ENCODE measurements around the gene TOMM22.

The TOMM22 gene

DNA sequence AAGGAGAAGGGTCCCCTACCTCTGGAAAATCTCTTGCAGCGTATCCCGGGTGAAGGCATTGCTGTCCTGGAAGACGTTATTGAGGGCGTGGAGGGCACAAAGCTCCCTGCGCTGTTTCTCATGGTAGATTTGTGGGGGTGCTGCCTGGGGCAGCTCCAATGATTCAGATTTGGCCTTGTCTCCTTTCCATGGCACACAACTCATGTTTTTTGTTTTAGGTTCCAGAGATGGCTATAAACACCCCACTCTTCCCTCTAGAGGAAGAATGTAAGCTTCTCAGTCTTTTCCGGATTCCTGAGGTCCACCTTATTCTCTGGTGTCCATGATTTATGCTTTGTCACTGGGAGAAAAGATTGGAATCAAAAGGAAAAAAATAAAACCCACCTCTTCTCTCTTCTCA is 18.0 kb downstream of the TOMM22 start:
- H3K4me3 ChIP-seq (ENCODE audit: insufficient read depth in 1 of 2, low read depth in 1 of 2, low read length in 2 of 2): peak overlapping the region; percentile 54 to 89
- peak overlapping the region; percentile 84 for H3K27ac ChIP-seq (ENCODE audit: low read length, poor library complexity, severe bottlenecking)
- H3K9me3 ChIP-seq (ENCODE audit: control insufficient read depth, low read length): no peaks in the 10 kb centered on the region
- H2BK120ac ChIP-seq (ENCODE audit: low read depth, low read length): no peak overlapping the region
- H3K9ac ChIP-seq (ENCODE audit: low read length): peak overlapping the region; percentile 98
- no peak overlapping the region for H2BK5ac ChIP-seq (ENCODE audit: low read depth, low read length, poor library complexity, severe bottlenecking)
- H3K4ac ChIP-seq (ENCODE audit: low read depth in 1 of 2, low read length in 2 of 2): peak overlapping the region in 1 of 2 experiments; percentile 19
- H2BK15ac ChIP-seq (ENCODE audit: low read depth, poor library complexity, severe bottlenecking): no peak overlapping the region
- H3K4me1 ChIP-seq (ENCODE audit: control insufficient read depth, insufficient read depth, low read depth, low read length): peaks cover 19% of the 10 kb centered on the region
- 31% methylated on average over 5 of the region's 6 CpGs for WGBS
- peak; percentile 52 for DNase-seq
- no peak overlapping the region for H3K18ac ChIP-seq (ENCODE audit: low read depth in 1 of 2, low read length in 2 of 2)
- H3K23ac ChIP-seq (ENCODE audit: low read length in 2 of 2): no peak overlapping the region
- H3K27me3 ChIP-seq (ENCODE audit: control insufficient read depth in 1 of 2, insufficient read depth in 1 of 2, low read length in 2 of 2): no peaks in the 10 kb centered on the region
- H3K14ac ChIP-seq (ENCODE audit: low read length in 2 of 2): peak overlapping the region in 1 of 2 experiments; percentile 23
- peak overlapping the region; percentile 14 for H2AK5ac ChIP-seq (ENCODE audit: low read length, severe bottlenecking)
- H4K91ac ChIP-seq (ENCODE audit: low read length): no peak overlapping the region
- no peak overlapping the region for H2AFZ ChIP-seq (ENCODE audit: low read depth, low read length)
- H4K8ac ChIP-seq (ENCODE audit: low read length): no peak overlapping the region
- peak overlapping the region; percentile 76 for H3K4me2 ChIP-seq (ENCODE audit: low read length, poor library complexity, severe bottlenecking)
- peaks cover 4% of the 10 kb centered on the region for H3K79me1 ChIP-seq (replicated peaks; ENCODE audit: low read length, poor library complexity, severe bottlenecking)
- peaks cover 0 to 18% of the 10 kb centered on the region in 2 experiments for H3K36me3 ChIP-seq (ENCODE audit: control insufficient read depth in 1 of 2, insufficient read depth in 2 of 2, low read depth in 1 of 2, low read length in 2 of 2)
- no peak overlapping the region for H2BK12ac ChIP-seq (ENCODE audit: low read length in 2 of 2)

DNA sequence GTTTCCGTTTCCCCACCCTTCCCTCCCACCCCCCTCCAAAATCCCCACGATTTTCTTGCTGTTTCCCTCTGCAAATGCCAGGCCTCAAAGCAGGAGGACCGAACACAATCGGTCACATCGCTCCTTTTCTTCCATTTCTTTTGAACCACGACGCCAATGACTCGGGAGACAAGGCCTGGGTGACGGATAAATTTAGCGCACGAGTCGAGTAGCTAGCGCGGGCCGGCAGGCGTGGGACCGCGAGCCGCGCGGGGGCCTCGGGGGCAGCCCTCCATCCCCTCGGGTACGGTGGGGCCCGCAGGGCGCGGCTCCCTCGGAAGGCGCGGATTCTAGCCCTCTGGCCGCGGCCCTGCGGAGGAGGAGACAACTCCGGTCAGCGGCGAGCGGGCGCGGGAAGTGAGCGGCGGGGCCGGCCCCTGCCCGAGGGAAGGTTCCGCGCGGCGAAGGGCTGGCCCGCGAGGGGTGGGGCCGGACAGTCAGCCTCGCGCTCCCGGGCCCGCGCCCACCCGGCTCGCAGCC is 18.6 kb downstream of the TOMM22 start:
- H2BK120ac ChIP-seq (ENCODE audit: low read depth, low read length): peak overlapping the region; percentile 91
- DNase-seq: peak; percentile 71

GRCh38 chr22:38700789-38701628 is 19.3 kb downstream of the TOMM22 start, which contains the start of gene JOSD1:
Gene JOSD1, minus strand, starts transcription at chr22:38700943. Its CDS starts 956 bp downstream, at chr22:38699987.
- Histone ChIP-seq H2BK15ac (ENCODE audit: low read depth, poor library complexity, severe bottlenecking) (peak within 1 kb of the TSS; percentile 99), H3K9me3 (ENCODE audit: control insufficient read depth, low read length) (no peaks in the 10 kb centered on the region), H3K4me3 (ENCODE audit: insufficient read depth in 1 of 2, low read depth in 1 of 2, low read length in 2 of 2) (peak within 1 kb of the TSS; percentile 89), H4K8ac (ENCODE audit: low read length) (peak within 1 kb of the TSS; percentile 91), H3K9ac (ENCODE audit: low read length) (peak within 1 kb of the TSS; percentile 98), H3K4me2 (ENCODE audit: low read length, poor library complexity, severe bottlenecking) (peak within 1 kb of the TSS; percentile 90), H2BK5ac (ENCODE audit: low read depth, low read length, poor library complexity, severe bottlenecking) (peak within 1 kb of the TSS; percentile 84), H4K91ac (ENCODE audit: low read length) (peak within 1 kb of the TSS; percentile 94), H3K36me3 (ENCODE audit: control insufficient read depth in 1 of 2, insufficient read depth in 2 of 2, low read depth in 1 of 2, low read length in 2 of 2) (peaks cover 0 to 15% of the 10 kb centered on the region in 2 experiments), H2BK12ac (ENCODE audit: low read length in 2 of 2) (peak within 1 kb of the TSS in 1 of 2 experiments; percentile 86), H3K4me1 (ENCODE audit: control insufficient read depth, insufficient read depth, low read depth, low read length) (peaks cover 18% of the 10 kb centered on the region), H3K27ac (ENCODE audit: low read length, poor library complexity, severe bottlenecking) (peak within 1 kb of the TSS; percentile 84), H3K23ac (ENCODE audit: low read length in 2 of 2) (peak within 1 kb of the TSS in 1 of 2 experiments; percentile 88), H3K18ac (ENCODE audit: low read depth in 1 of 2, low read length in 2 of 2) (peak within 1 kb of the TSS; percentile 91 to 95), H3K14ac (ENCODE audit: low read length in 2 of 2) (peak within 1 kb of the TSS in 1 of 2 experiments; percentile 98), H2AK5ac (ENCODE audit: low read length, severe bottlenecking) (peak within 1 kb of the TSS; percentile 53), H3K4ac (ENCODE audit: low read depth in 1 of 2, low read length in 2 of 2) (peak within 1 kb of the TSS; percentile 29 to 96), H3K79me1 (replicated peaks; ENCODE audit: low read length, poor library complexity, severe bottlenecking) (peaks cover 4% of the 10 kb centered on the region), H2BK120ac (ENCODE audit: low read depth, low read length) (peak within 1 kb of the TSS; percentile 91), H3K27me3 (ENCODE audit: control insufficient read depth in 1 of 2, insufficient read depth in 1 of 2, low read length in 2 of 2) (no peaks in the 10 kb centered on the region), H2AFZ (ENCODE audit: low read depth, low read length) (peak within 1 kb of the TSS; percentile 85)
- 1% methylated on average over 80 of the region's 94 CpGs for WGBS
- DNase-seq: peak; percentile 93

More for the DNA sequence above, 18.6 kb downstream of the TOMM22 start:
- peak overlapping the region in 1 of 2 experiments; percentile 88 for H3K23ac ChIP-seq (ENCODE audit: low read length in 2 of 2)
- peak overlapping the region; percentile 89 for H3K4me3 ChIP-seq (ENCODE audit: insufficient read depth in 1 of 2, low read depth in 1 of 2, low read length in 2 of 2)
- H2BK5ac ChIP-seq (ENCODE audit: low read depth, low read length, poor library complexity, severe bottlenecking): peak overlapping the region; percentile 84
- H3K4ac ChIP-seq (ENCODE audit: low read depth in 1 of 2, low read length in 2 of 2): peak overlapping the region; percentile 29 to 96
- peak overlapping the region; percentile 98 for H3K9ac ChIP-seq (ENCODE audit: low read length)
- peaks cover 19% of the 10 kb centered on the region for H3K4me1 ChIP-seq (ENCODE audit: control insufficient read depth, insufficient read depth, low read depth, low read length)
- H3K79me1 ChIP-seq (replicated peaks; ENCODE audit: low read length, poor library complexity, severe bottlenecking): peaks cover 4% of the 10 kb centered on the region
- H3K14ac ChIP-seq (ENCODE audit: low read length in 2 of 2): peak overlapping the region in 1 of 2 experiments; percentile 98
- H2AK5ac ChIP-seq (ENCODE audit: low read length, severe bottlenecking): peak overlapping the region; percentile 53
- peak overlapping the region; percentile 91 for H4K8ac ChIP-seq (ENCODE audit: low read length)
- peak overlapping the region; percentile 85 for H2AFZ ChIP-seq (ENCODE audit: low read depth, low read length)
- peak overlapping the region in 1 of 2 experiments; percentile 86 for H2BK12ac ChIP-seq (ENCODE audit: low read length in 2 of 2)
- peaks cover 0 to 18% of the 10 kb centered on the region in 2 experiments for H3K36me3 ChIP-seq (ENCODE audit: control insufficient read depth in 1 of 2, insufficient read depth in 2 of 2, low read depth in 1 of 2, low read length in 2 of 2)
- H3K9me3 ChIP-seq (ENCODE audit: control insufficient read depth, low read length): no peaks in the 10 kb centered on the region
- H2BK15ac ChIP-seq (ENCODE audit: low read depth, poor library complexity, severe bottlenecking): peak overlapping the region; percentile 99
- no peaks in the 10 kb centered on the region for H3K27me3 ChIP-seq (ENCODE audit: control insufficient read depth in 1 of 2, insufficient read depth in 1 of 2, low read length in 2 of 2)
- H3K18ac ChIP-seq (ENCODE audit: low read depth in 1 of 2, low read length in 2 of 2): peak overlapping the region; percentile 91 to 95
- H3K4me2 ChIP-seq (ENCODE audit: low read length, poor library complexity, severe bottlenecking): peak overlapping the region; percentile 90
- H4K91ac ChIP-seq (ENCODE audit: low read length): peak overlapping the region; percentile 94
- peak overlapping the region; percentile 84 for H3K27ac ChIP-seq (ENCODE audit: low read length, poor library complexity, severe bottlenecking)
- WGBS: 1% methylated on average over 25 of the region's 57 CpGs

Measured in mesenchymal stem cell (in vitro differentiated cells and primary cell).